Stimulated activated CD8-positive, alpha-beta memory T cell treated with anti-CD3 and anti-CD28 coated beads, Interleukin-4, amount 100 ng/mL, for 1 hour (primary cell): ENCODE data around the gene NENF.
"Not testable (repeated sequence)": the region's sequence is repeated elsewhere in the genome, so short reads cannot be mapped to it uniquely, and the experiment has no call there.

Source experiments
- DNase-seq, 2 donors: peaks; one replicate each; pipeline ENCODE4 v3.0.0-alpha.2; 2020; ENCODE audit warnings: low read depth in 2 of 2, low spot score in 1 of 2

Gene NENF

DNA sequence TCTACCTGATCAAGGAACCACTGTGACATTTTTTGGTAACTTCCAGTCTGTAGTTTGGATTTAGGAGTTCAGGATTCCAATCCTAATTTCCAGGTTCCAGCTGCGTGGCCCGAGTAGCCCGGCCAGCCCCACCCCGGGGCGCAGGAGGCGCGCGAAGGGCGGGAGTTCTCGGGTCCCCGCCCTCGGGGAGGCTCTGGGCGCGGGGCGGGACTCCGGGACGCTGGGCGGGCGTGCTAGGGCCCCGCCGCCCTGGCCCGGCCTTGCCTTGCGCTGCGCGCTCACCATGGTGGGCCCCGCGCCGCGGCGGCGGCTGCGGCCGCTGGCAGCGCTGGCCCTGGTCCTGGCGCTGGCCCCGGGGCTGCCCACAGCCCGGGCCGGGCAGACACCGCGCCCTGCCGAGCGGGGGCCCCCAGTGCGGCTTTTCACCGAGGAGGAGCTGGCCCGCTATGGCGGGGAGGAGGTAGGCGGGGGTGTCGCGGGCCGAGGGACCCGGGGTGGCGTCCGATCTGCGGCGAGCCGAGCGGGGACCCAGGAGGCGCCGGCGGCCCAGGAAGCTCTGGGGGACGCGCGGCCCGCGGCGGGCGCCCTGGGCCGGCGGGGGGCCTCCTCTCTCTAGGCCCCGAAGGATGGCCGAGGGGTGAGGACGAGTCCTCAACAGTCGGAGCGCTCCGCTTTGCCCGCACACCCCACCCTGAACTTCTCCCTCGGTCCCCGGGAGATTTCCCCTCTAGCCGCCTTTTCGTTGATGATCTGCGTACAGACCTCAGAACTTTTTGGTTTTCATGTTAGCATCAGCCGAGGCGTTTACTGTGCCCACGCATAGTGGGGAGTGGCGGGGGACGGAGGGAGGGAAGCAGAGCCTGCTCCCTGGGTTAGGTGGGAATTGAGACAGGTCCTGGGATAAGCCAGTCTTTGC lies at the start of gene NENF:
Gene NENF (plus strand): TSS at position 260 of the 916 bp plus-strand sequence. CDS start 24 bp downstream, at position 284.
- DNase-seq = peak; percentile 31 to 51

DNA sequence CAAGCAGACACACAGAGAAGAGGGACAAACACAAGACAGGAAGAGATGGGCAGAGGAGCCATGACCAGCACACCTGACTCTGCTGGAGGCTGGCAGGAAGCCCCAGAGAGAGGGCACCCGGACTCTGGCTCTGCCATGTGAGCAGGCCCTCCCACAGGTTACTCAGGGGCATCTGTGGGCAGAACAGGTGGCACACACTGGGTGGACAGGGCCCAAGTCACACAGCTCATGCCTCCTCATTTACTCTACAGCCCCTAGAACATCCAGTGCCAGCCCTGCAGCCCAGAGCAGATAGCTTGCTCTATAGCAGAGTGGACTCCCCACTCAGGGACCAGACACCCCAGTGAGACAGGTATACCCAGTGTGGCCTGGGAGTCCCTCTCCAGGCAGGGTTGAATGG lies 46.7 kb upstream of the NENF start:
- no peak for DNase-seq

DNA sequence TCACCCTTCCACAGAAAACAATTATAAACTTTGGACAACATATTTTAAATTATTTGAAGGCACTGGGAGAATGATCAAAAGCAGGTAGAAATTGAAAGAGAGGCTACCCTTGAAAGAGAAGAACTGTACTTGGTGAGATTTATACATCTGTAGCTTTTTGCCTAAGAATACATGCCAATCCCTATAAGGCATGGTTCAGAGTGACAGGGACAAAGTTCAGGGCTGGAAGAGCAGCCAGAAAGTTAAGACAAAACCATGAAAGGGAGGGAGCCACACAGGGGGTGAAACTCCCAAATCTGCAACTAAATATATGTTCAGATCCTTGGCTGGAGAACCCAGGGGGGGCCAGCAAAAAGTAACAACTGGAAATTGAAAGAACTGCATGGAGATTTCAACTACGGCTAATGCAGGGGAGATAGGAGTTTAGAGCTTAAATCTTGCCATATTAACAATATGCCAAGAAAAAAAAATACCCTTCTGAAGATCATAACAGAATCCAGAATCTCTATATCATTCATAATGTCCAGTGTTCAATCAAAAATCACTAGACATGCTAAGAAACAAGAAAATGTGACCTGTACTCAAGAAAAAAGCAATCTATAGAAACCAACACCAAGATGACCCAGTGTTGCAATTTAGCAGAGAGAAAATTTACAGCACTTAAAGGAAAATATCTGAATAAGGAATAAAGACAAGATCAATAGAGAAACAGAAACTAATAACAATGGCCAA lies 43.6 kb upstream of the NENF start:
- no peak for DNase-seq

GRCh38 chr1:212395678-212396437 lies 36.9 kb upstream of the NENF start:
- not testable (repeated sequence) for DNase-seq

DNA sequence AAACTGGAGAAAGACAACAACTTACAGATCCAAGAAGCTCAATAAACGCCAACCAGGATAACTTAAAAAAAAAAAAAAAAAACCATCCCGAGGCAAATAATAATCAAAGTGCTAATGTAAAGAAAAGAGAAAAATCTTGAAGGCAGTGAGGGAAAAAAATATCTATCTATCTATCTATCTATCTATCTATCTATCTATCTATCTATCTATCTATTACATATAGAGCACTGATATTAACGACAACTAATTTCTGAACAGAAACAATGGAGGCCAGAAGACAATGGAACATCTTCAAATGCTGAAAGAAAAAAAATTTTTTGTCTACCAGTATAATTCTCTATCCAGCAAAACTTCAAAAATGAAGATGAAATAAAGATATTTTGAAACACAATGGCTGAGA lies 36.1 kb upstream of the NENF start:
- no peak for DNase-seq

GRCh38 chr1:212397171-212397570 lies 35.5 kb upstream of the NENF start:
- DNase-seq = no peak

- DNase-seq = no peak
These were observed 31.7 kb upstream of the NENF start for GRCh38 chr1:212401042-212401441.

- no peak for DNase-seq
These were observed 30.7 kb upstream of the NENF start for GRCh38 chr1:212401838-212402582.

- no peak for DNase-seq
These were observed 29.9 kb upstream of the NENF start for GRCh38 chr1:212402666-212403321.

GRCh38 chr1:212410231-212410820 lies 22.4 kb upstream of the NENF start:
- DNase-seq = no peak

DNA sequence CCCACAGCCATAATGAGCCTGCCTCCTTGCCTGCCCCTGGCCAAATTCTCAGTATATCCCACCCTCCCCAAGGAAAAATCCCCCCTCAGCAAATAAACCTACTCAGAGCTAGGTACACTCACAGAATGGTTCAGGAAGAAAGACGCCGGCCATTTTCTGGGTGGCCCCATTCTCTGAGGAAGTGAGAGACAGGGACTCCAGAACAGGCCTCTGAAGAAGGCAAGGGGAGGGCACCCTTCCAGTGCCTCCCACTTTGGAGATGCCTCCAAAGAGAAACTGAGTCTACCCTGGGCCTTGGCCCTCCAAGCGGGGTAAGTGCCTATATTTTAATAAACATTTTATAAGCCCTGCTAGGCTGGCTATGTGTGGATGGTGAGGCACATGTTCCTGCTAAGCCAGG lies 20.3 kb upstream of the NENF start:
- DNase-seq = no peak

GRCh38 chr1:212413902-212414327 lies 18.8 kb upstream of the NENF start:
- DNase-seq = no peak

DNA sequence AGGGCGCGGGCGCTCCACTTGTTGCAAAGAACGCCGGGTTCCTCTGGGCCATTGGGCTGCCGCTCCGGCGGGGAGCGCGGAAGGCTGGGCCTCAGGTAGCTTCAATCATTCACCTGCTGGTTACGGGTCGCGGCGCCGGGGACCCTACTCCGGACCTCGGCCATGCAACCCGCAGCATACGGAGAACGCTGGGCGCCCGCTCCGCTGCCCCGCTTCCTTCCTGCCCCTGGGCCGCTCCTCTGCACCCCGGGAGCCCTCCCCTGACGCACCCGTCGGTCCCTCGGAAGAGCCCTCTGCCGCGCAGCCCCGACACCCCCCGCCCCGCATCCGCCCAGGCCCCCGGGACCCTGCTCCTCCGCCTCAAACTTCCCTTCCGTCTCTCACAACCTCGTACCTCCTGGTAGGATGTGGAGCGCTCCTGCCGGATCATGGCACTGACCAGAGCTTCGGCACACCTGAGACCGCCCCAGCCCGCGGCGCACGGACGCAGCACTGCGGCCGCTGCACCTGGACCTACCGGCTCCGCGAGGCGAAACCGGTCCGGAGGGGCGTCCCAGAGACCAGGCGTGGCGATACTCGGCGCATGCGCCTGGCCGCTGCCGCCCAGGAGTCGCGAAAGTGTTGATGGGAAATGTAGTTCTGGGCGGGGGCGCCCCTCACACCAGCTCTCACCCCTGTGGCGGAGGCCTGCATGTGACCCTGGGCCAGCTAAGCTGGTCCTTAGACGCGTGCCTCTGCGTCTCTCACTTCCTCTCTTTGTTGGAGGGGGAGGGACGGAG lies 18.2 kb upstream of the NENF start, which contains the start of gene PACC1:
Gene PACC1 (minus strand): TSS at position 559 of the 779 bp plus-strand sequence. CDS start 129 bp downstream, at position 430.
- peak; percentile 64 to 69 for DNase-seq

DNA sequence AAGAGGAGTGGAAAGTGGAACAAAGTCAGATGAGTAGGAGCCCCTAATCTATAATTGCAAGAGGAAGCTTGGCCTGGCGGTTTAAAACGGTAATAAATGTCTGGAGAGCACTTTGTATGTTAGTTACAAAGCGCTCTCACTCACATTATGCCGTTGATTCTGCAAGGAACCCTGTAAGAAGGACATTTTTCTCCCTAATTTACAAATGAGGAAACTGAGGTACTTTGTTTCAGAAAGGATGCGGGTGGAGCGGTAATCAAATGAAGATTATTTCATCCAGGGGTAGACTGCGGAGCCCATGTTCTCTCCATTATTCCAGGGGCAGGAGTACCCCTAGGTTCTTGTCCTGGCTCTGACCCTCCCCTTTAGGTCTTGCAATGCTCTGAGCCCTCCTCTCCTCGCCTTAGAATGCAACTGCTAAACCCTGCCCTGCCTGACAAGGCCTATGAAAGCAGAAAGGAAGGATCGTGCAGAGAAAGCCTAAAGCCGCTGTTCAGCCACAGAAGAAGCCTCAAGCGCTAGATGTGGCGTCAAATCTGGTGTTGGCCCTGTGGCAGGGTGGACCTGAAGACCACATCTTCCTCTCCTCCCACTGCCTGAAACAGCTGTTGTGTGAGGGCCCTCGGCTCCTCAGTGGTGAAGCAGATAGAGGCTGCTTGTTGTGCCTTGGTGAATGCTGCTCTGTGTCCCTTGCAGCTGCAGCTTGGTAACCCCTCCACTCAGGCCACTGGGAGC lies 17.4 kb upstream of the NENF start:
- DNase-seq = no peak

DNA sequence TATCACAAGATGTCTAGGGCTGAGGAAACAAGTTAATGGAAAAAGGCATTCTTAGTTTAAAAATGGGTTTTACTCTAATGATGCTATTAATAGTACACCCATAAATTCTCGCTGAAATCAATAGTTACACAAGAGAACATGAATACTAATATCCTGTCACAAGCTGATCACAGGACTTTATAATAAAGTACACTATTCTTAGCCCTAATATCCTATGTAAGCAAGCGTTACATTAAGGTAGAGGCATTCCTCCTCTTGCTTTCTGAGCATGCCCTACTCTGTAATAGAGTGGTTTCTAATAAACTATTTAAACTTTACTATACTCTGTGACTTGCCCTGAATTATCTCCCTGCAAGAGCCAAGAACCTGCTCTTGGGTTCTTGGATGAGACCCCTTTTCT lies 11.6 kb upstream of the NENF start:
- DNase-seq = no peak

DNA sequence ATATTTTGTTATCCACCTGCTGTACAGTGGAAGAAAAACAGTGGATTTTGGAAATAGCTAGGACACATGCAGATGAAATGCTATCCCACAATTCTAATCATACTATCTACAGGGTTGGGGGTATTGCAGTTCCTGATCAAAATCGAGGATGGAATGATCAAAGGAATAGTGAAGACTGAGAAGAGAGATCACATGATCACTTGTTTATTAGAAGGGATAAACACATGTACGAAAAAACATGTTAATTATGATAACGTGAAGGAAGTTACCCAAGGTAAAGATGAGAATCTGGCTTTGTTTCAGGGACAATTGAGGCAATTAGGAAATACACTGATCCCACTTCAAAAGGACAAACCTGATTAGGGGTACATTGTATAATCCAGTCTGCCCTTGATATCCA lies 8.8 kb upstream of the NENF start:
- no peak for DNase-seq

DNA sequence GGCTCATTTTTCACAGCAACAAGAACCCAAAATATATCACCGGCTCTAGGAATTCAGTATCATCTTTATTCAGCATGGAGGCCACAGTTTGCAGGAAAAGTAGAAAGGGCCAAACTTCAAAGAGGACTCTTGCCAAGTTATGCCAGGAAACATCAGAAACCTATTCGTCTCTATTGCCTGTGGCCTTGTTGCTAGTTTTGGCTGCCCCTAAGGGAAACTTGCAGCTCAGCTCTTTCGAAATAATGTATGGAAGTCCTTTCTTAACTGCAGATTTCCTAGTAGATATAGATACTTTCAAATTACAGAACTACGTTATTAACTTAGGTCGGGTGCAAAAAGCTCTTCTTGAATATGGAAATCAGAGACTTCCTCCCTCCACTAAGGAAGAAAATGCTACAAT lies 4.2 kb upstream of the NENF start:
- DNase-seq = no peak

DNA sequence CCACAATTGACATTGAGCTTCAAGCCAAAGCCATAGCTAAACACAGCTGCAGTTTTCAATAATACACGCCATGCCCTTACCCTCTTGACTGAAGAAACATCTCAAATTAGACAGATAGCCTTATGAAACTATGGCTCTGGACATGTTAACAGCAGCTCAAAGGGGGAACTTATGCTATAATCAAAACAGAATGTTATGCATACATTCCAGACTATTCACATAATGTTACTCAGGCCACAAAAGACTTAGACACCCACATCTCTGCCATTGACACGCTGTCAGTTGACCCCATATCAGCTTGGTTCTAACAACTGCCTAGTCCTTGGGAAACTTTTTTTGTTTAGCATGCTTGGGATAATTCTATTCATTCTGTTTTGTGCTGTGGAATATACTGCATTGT lies 2.3 kb upstream of the NENF start:
- no peak for DNase-seq
